ENCODE results near the gene MCF2L. TPM values are rescaled to one million over a fixed set of nuclear protein-coding genes. Genes with fewer than 3 reads are reported as not detected.
"Not testable (repeated sequence)": the region's sequence is repeated elsewhere in the genome, so short reads cannot be mapped to it uniquely, and the experiment has no call there.

Gene MCF2L
- total RNA-seq, 4 donors from 2014 or later = 10.2 to 25.4 (median 16.9) TPM

DNA sequence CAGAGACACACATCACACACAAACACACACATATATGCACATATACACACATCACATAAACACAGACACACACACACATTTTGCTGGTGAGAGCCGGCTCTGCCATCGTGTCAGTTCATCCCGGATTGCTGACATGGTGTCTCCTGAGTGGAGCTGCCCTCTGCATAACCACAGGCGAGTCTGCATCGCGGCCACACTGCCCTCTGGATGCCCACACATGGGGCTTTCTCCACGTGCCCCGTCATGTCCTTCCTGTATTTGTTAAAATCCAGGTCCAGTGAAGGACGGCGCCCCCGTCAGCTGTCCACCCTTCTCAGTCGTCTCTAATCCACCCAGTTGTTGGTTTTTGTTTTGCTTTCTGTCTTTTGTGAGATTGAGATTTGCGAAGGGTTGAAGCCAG is 84.0 kb downstream of the MCF2L start:
- no peaks in the 10 kb centered on the region for H3K9me3 ChIP-seq
- H3K27ac ChIP-seq = no peak overlapping the region
- H3K4me1 ChIP-seq = peaks cover 0 to 23% (median 0%) of the 10 kb centered on the region in 3 donors
- WGBS, 2 donors = 86 to 88% methylated on average over 11 to 13 of the region's 13 CpGs
- peaks cover 0 to 18% (median 0%) of the 10 kb centered on the region in 3 donors for H3K36me3 ChIP-seq
- intact Hi-C loops (cut with DNase I) = no loop called here
- no peak overlapping the region for H3K4me3 ChIP-seq
- TF ChIP-seq POLR2A (IDR thresholded peaks at IDR 0.05) (no peak), CTCF (IDR thresholded peaks at IDR 0.05) (no peak)
- no peak for DNase-seq
- H3K27me3 ChIP-seq = no peaks in the 10 kb centered on the region

- WGBS, 2 donors = 75 to 80% methylated on average over 1 to 7 of the region's 14 CpGs
- H3K27me3 ChIP-seq = no peaks in the 10 kb centered on the region
- no peak for DNase-seq
- no peak for TF ChIP-seq POLR2A (IDR thresholded peaks at IDR 0.05)
- TF ChIP-seq CTCF (IDR thresholded peaks at IDR 0.05) = no peak
- H3K4me1 ChIP-seq = peaks cover 0 to 23% (median 0%) of the 10 kb centered on the region in 3 donors
- intact Hi-C loops (cut with DNase I) = no loop called here
- H3K27ac ChIP-seq = no peak overlapping the region
- H3K4me3 ChIP-seq = no peak overlapping the region
- peaks cover 0 to 18% (median 0%) of the 10 kb centered on the region in 3 donors for H3K36me3 ChIP-seq
- no peaks in the 10 kb centered on the region for H3K9me3 ChIP-seq
Measured at GRCh38 chr13:113053376-113053775, 84.4 kb downstream of the MCF2L start.

- TF ChIP-seq POLR2A (IDR thresholded peaks at IDR 0.05) = no peak
- TF ChIP-seq CTCF (IDR thresholded peaks at IDR 0.05) = no peak
- no peaks in the 10 kb centered on the region for H3K9me3 ChIP-seq
- peaks cover 0 to 21% (median 0%) of the 10 kb centered on the region in 3 donors for H3K4me1 ChIP-seq
- H3K36me3 ChIP-seq = peaks cover 0 to 18% (median 0%) of the 10 kb centered on the region in 3 donors
- no peaks in the 10 kb centered on the region for H3K27me3 ChIP-seq
- H3K27ac ChIP-seq = no peak overlapping the region
- WGBS, 2 donors = 83 to 88% methylated on average over 22 of the region's 31 CpGs
- no peak overlapping the region for H3K4me3 ChIP-seq
- intact Hi-C loops (cut with DNase I) = no loop called here
- DNase-seq = no peak
Measured at GRCh38 chr13:113053801-113054604, 85.0 kb downstream of the MCF2L start.

DNA sequence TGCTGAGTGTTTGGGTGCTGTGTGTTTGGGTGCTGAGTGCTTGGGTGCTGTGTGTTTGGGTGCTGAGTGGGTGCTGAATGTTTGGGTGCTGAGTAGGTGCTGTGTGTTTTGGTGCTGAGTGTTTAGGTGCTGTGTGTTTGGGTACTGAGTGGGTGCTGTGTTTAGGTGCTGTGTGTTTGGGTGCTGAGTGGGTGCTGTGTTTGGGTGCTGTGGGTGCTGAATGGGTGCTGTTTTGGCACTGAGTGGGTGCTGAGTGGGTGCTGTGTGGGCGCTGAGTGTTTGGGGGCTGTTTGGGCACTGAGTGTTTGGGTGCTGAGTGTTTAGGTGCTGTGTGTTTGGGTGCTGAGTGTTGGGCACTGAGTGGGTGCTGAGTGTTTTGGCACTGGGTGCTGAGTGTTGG is 88.1 kb downstream of the MCF2L start:
- no peak for DNase-seq
- no peaks in the 10 kb centered on the region for H3K4me1 ChIP-seq
- no peaks in the 10 kb centered on the region for H3K27me3 ChIP-seq
- no peaks in the 10 kb centered on the region for H3K9me3 ChIP-seq
- WGBS, 2 donors = 100% methylated on average over 1 of the region's 1 CpG; no CpG with 5 or more reads in 1 of the 2 donors
- H3K4me3 ChIP-seq = no peak overlapping the region
- H3K36me3 ChIP-seq = peaks cover 0 to 33% (median 0%) of the 10 kb centered on the region in 3 donors
- TF ChIP-seq POLR2A (IDR thresholded peaks at IDR 0.05) (no peak), CTCF (IDR thresholded peaks at IDR 0.05) (no peak)
- H3K27ac ChIP-seq = no peak overlapping the region
- intact Hi-C loops (cut with DNase I) = no loop called here

- H3K27me3 ChIP-seq = not testable (repeated sequence)
Measured at GRCh38 chr13:113057559-113057958, 88.5 kb downstream of the MCF2L start.

More at GRCh38 chr13:113057559-113057958, 88.5 kb downstream of the MCF2L start:
- intact Hi-C loops (cut with DNase I); H3K4me1 ChIP-seq; H3K27ac ChIP-seq; H3K4me3 ChIP-seq; DNase-seq; H3K9me3 ChIP-seq: not testable (repeated sequence)
- WGBS, 2 donors = 100% methylated on average over 1 to 2 of the region's 3 CpGs
- peaks cover 0 to 28% (median 0%) of the 10 kb centered on the region in 3 donors for H3K36me3 ChIP-seq
